HEK293 (cell line): ENCODE results near the gene IST1.

Experiments
- GLIS1 ChIP-seq: fragments of 450-650 bp; formaldehyde crosslinking; IDR thresholded peaks from 2 replicates; pipeline ENCODE4 v1.5.1; 2016; ENCODE audit warnings: missing biosample characterization, missing genetic modification characterization
- HOXC10 ChIP-seq: sonication (generic); formaldehyde crosslinking; IDR thresholded peaks from 2 replicates; pipeline ENCODE4 v1.8.1; 2023; ENCODE audit warnings: mild to moderate bottlenecking, missing genetic modification reagents
- KLF7 ChIP-seq: fragments of 450-650 bp; formaldehyde crosslinking; IDR thresholded peaks from 2 replicates; pipeline ENCODE4 v1.5.1; 2016; ENCODE audit warnings: missing biosample characterization, missing genetic modification characterization, borderline replicate concordance
- TRIM28 ChIP-seq: IDR thresholded peaks from 2 replicates; pipeline ENCODE4 v1.6.1; 2011; ENCODE audit warnings: low read length, control low read depth, borderline replicate concordance
- YY2 ChIP-seq: fragments of 450-650 bp; formaldehyde crosslinking; IDR thresholded peaks from 2 replicates; pipeline ENCODE4 v1.5.1; 2016; ENCODE audit warnings: missing biosample characterization, missing genetic modification characterization
- ZBTB10 ChIP-seq: fragments of 450-650 bp; formaldehyde crosslinking; IDR thresholded peaks from 2 replicates; pipeline ENCODE4 v1.5.1; 2016; ENCODE audit warnings: missing biosample characterization, missing genetic modification characterization
- ZBTB48 ChIP-seq: fragments of 450-650 bp; formaldehyde crosslinking; IDR thresholded peaks from 2 replicates; pipeline ENCODE4 v1.5.1; 2016; ENCODE audit warnings: missing biosample characterization, missing genetic modification characterization
- ZBTB6 ChIP-seq: fragments of 450-650 bp; formaldehyde crosslinking; IDR thresholded peaks from 2 replicates; pipeline ENCODE4 v1.5.1; 2017; ENCODE audit warnings: missing biosample characterization, missing genetic modification characterization
- ZBTB7A ChIP-seq: fragments of 450-650 bp; formaldehyde crosslinking; IDR thresholded peaks from 2 replicates; pipeline ENCODE4 v1.5.1; 2016; ENCODE audit warnings: low read depth, missing biosample characterization, missing genetic modification characterization
- ZBTB8A ChIP-seq: fragments of 450-650 bp; formaldehyde crosslinking; IDR thresholded peaks from 2 replicates; pipeline ENCODE4 v1.5.1; 2016; ENCODE audit warnings: missing biosample characterization, missing genetic modification characterization
- ZFP37 ChIP-seq: fragments of 450-650 bp; formaldehyde crosslinking; IDR thresholded peaks from 2 replicates; pipeline ENCODE4 v1.5.1; 2016; ENCODE audit warnings: missing biosample characterization, missing genetic modification characterization
- ZFP69B ChIP-seq: fragments of 450-650 bp; formaldehyde crosslinking; IDR thresholded peaks from 2 replicates; pipeline ENCODE4 v1.5.1; 2016; ENCODE audit warnings: missing biosample characterization, missing genetic modification characterization
- ZNF112 ChIP-seq: fragments of 450-650 bp; formaldehyde crosslinking; IDR thresholded peaks from 2 replicates; pipeline ENCODE4 v1.5.0; 2017; ENCODE audit warnings: missing biosample characterization, missing genetic modification characterization
- ZNF146 ChIP-seq: fragments of 450-650 bp; formaldehyde crosslinking; IDR thresholded peaks from 2 replicates; pipeline ENCODE4 v1.5.1; 2016; ENCODE audit warnings: missing biosample characterization, missing genetic modification characterization
- ZNF148 ChIP-seq: fragments of 450-650 bp; formaldehyde crosslinking; IDR thresholded peaks from 2 replicates; pipeline ENCODE4 v1.5.0; 2017; ENCODE audit warnings: missing biosample characterization, missing genetic modification characterization, borderline replicate concordance
- ZNF202 ChIP-seq: fragments of 450-650 bp; formaldehyde crosslinking; IDR thresholded peaks from 2 replicates; pipeline ENCODE4 v1.5.1; 2016; ENCODE audit warnings: missing biosample characterization, missing genetic modification characterization, borderline replicate concordance
- ZNF324 ChIP-seq: fragments of 450-650 bp; formaldehyde crosslinking; IDR thresholded peaks from 2 replicates; pipeline ENCODE4 v1.5.1; 2016; ENCODE audit warnings: missing biosample characterization, missing genetic modification characterization
- ZNF335 ChIP-seq: fragments of 450-650 bp; formaldehyde crosslinking; conservative IDR thresholded peaks from 2 replicates; pipeline ENCODE4 v1.5.1; 2016; ENCODE audit warnings: missing biosample characterization, missing genetic modification characterization
- ZNF37A ChIP-seq: fragments of 450-650 bp; IDR thresholded peaks from 2 replicates; pipeline ENCODE4 v1.5.1; 2018; ENCODE audit warnings: missing biosample characterization, missing genetic modification characterization
- ZNF394 ChIP-seq: fragments of 450-650 bp; formaldehyde crosslinking; IDR thresholded peaks from 2 replicates; pipeline ENCODE4 v1.5.1; 2016; ENCODE audit warnings: missing biosample characterization, missing genetic modification characterization, mild to moderate bottlenecking, moderate library complexity, borderline replicate concordance
- ZNF433 ChIP-seq: fragments of 450-650 bp; formaldehyde crosslinking; IDR thresholded peaks from 2 replicates; pipeline ENCODE4 v1.5.1; 2016; ENCODE audit warnings: missing biosample characterization, missing genetic modification characterization, low read depth
- ZNF529 ChIP-seq: fragments of 450-650 bp; formaldehyde crosslinking; IDR thresholded peaks from 2 replicates; pipeline ENCODE4 v1.5.1; 2017; ENCODE audit warnings: missing genetic modification characterization, missing biosample characterization; ENCODE audit not compliant: insufficient replicate concordance
- ZNF561 ChIP-seq: fragments of 450-650 bp; IDR thresholded peaks from 2 replicates; pipeline ENCODE4 v1.5.1; 2018; ENCODE audit warnings: missing biosample characterization, missing genetic modification characterization, borderline replicate concordance
- ZNF658 ChIP-seq: fragments of 450-650 bp; formaldehyde crosslinking; IDR thresholded peaks from 2 replicates; pipeline ENCODE4; 2016; ENCODE audit warnings: missing biosample characterization, missing genetic modification characterization
- ZNF664 ChIP-seq: fragments of 450-650 bp; formaldehyde crosslinking; IDR thresholded peaks from 2 replicates; pipeline ENCODE4 v1.5.1; 2016; ENCODE audit warnings: missing biosample characterization, missing genetic modification characterization
- ZNF670 ChIP-seq: fragments of 450-650 bp; formaldehyde crosslinking; IDR thresholded peaks from 2 replicates; pipeline ENCODE4 v1.5.1; 2016; ENCODE audit warnings: missing biosample characterization, missing genetic modification characterization, low read depth
- ZNF792 ChIP-seq: fragments of 450-650 bp; formaldehyde crosslinking; IDR thresholded peaks from 2 replicates; pipeline ENCODE4 v1.5.1; 2016; ENCODE audit warnings: missing biosample characterization, missing genetic modification characterization
- ZNF837 ChIP-seq: fragments of 450-650 bp; formaldehyde crosslinking; IDR thresholded peaks from 2 replicates; pipeline ENCODE4 v1.5.1; 2016; ENCODE audit warnings: missing biosample characterization, missing genetic modification characterization
- ZSCAN18 ChIP-seq: fragments of 450-650 bp; formaldehyde crosslinking; IDR thresholded peaks from 2 replicates; pipeline ENCODE4 v1.5.1; 2016; ENCODE audit warnings: missing biosample characterization, missing genetic modification characterization
- ZSCAN23 ChIP-seq: fragments of 450-650 bp; formaldehyde crosslinking; IDR thresholded peaks from 2 replicates; pipeline ENCODE4 v1.5.1; 2016; ENCODE audit warnings: missing biosample characterization, missing genetic modification characterization
- TF ChIP-seq, protein P1 (sequence below): fragments of 450-650 bp; IDR thresholded peaks from 2 replicates; pipeline ENCODE4 v1.5.1; 2018; ENCODE audit warnings: missing biosample characterization, mild to moderate bottlenecking, missing genetic modification characterization

Gene IST1

DNA sequence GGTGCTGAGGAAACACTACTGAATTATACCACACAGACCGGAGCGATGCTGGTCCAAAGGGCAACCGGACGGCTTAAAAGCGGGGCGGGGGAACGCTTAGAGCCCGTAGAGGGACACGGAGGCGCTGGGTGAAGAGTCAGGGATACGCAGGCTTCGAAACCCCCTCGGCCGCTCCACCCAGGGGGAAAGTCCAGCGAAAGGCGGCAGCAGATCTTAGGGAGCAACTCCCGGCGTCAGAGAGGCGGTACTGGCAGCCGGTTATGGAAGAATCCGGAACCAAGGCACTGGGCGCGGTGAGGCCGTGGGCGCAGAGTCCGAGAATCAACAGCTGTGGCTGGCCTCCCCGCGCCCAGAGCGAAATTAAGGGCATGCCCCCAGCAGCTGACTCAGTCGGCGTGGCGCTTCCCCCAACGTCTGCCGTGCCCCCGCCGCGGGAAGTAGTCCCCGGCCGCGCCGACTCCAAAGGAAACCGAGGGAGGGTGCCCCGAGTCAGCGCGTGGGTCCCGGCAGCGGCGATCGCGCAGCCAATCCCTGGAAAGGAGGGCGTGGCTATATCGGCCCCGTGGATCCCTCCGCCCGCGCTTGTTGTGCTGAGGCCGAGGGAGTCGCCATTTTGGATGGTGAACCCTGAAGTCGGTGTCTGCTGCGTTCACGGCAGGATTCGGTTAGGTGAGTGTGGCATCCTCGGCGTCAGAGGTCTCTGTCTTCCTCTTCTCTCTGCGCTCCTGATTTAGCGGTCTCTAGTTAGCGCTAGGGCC is at the start of gene IST1 (continued):
- no peak for TF ChIP-seq ZNF37A
- 0 out of 2 replicates have a peak, but pooled peaks have one; percentile 73 for TF ChIP-seq ZSCAN23 (tag by site-specific recombination)
- TF ChIP-seq ZNF112 (tag by site-specific recombination), result no peak
- TF ChIP-seq ZNF658 (tag by site-specific recombination), result no peak
- no peak for TF ChIP-seq ZNF148 (tag by site-specific recombination)
- no peak for TF ChIP-seq ZBTB7A (tag by site-specific recombination)
- TF ChIP-seq, protein P1, sequence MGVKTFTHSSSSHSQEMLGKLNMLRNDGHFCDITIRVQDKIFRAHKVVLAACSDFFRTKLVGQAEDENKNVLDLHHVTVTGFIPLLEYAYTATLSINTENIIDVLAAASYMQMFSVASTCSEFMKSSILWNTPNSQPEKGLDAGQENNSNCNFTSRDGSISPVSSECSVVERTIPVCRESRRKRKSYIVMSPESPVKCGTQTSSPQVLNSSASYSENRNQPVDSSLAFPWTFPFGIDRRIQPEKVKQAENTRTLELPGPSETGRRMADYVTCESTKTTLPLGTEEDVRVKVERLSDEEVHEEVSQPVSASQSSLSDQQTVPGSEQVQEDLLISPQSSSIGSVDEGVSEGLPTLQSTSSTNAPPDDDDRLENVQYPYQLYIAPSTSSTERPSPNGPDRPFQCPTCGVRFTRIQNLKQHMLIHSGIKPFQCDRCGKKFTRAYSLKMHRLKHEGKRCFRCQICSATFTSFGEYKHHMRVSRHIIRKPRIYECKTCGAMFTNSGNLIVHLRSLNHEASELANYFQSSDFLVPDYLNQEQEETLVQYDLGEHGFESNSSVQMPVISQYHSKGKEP (tag by site-specific recombination), result peak; percentile 46; the same call in 1 of the 2 replicates
- TF ChIP-seq ZNF324 (tag by site-specific recombination), result peak; percentile 79; the same call in 1 of the 2 replicates
- peak; percentile 47; the same call in 1 of the 2 replicates for TF ChIP-seq ZNF792 (tag by site-specific recombination)
- peak; percentile 87 for TF ChIP-seq GLIS1 (tag by site-specific recombination)
- TF ChIP-seq ZNF664 (tag by site-specific recombination), result 0 out of 2 replicates have a peak, but pooled peaks have one; percentile 6
- peak; percentile 82; the same call in 1 of the 2 replicates for TF ChIP-seq ZFP37 (tag by site-specific recombination)
- TF ChIP-seq ZNF529 (tag by site-specific recombination), result no peak
- no peak for TF ChIP-seq HOXC10
- no peak for TF ChIP-seq ZNF837
- TF ChIP-seq ZNF670 (tag by site-specific recombination), result no peak
- TF ChIP-seq ZNF561 (tag by site-specific recombination), result peak; percentile 98
- TF ChIP-seq ZNF394 (tag by site-specific recombination), result peak; percentile 83
- TF ChIP-seq ZNF335 (tag by site-specific recombination), result peak; percentile 30
- peak; percentile 90 for TF ChIP-seq YY2 (tag by site-specific recombination)
- no peak for TF ChIP-seq ZNF433 (tag by site-specific recombination)
- TF ChIP-seq ZBTB8A (tag by site-specific recombination), result peak; percentile 83
- peak; percentile 91 for TF ChIP-seq ZFP69B (tag by site-specific recombination)
- TF ChIP-seq KLF7 (tag by site-specific recombination), result peak; percentile 49; the same call in 1 of the 2 replicates
- no peak for TF ChIP-seq TRIM28
- peak; percentile 96 for TF ChIP-seq ZBTB10
- TF ChIP-seq ZSCAN18 (tag by site-specific recombination), result peak; percentile 89; the same call in 1 of the 2 replicates
- TF ChIP-seq ZBTB48 (tag by site-specific recombination), result peak; percentile 96
- no peak for TF ChIP-seq ZBTB6 (tag by site-specific recombination)
- peak; percentile 13; the same call in 1 of the 2 replicates for TF ChIP-seq ZNF146
- no peak for TF ChIP-seq ZNF202 (tag by site-specific recombination)
